Ascending aorta (tissue), 2 donors: ENCODE measurements around the gene ALOX15. TPM values are rescaled to one million over a fixed set of nuclear protein-coding genes. Genes with fewer than 3 reads are reported as not detected.

Source experiments
- DNase-seq, 2 donors: peaks; one replicate each; pipeline ENCODE4 v3.0.0-alpha.2; 2019; ENCODE audit warnings: low spot score in 2 of 2
- H3K27ac ChIP-seq, 2 donors: fragments of 200-600 bp; sonication (generic); one replicate each; pipeline ENCODE4 v1.5.1; 2016 to 2017; ENCODE audit warnings: mild to moderate bottlenecking in 1 of 2
- H3K27me3 ChIP-seq: fragments of 200-600 bp; sonication (generic); one replicate; pipeline ENCODE4 v1.5.1; 2017
- H3K36me3 ChIP-seq, 2 donors: fragments of 200-600 bp; sonication (generic); one replicate each; pipeline ENCODE4 v1.5.1; 2016
- H3K4me1 ChIP-seq, 2 donors: fragments of 200-600 bp; sonication (generic); one replicate each; pipeline ENCODE4 v1.5.1; 2016 to 2017; ENCODE audit warnings: mild to moderate bottlenecking in 1 of 2
- H3K4me3 ChIP-seq, 2 donors: fragments of 200-600 bp; sonication (generic); one replicate each; pipeline ENCODE4 v1.5.1; 2016 to 2017; ENCODE audit warnings: mild to moderate bottlenecking in 1 of 2
- H3K9me3 ChIP-seq, 2 donors: fragments of 200-600 bp; sonication (generic); one replicate each; pipeline ENCODE4 v1.5.1; 2016
- intact Hi-C: fragments of 100-400 bp; cut with DNase I; formaldehyde crosslinking; loops from one replicate; pipeline ENCODE4 v1.15.1; 2023
- total RNA-seq: library from RNA; depleted of rRNA; stranded (reverse); fragments of >200 nt; gene quantifications from one replicate; pipeline ENCODE4 v1.1.0, GENCODE V29; 2016
- TF ChIP-seq, protein P1 (sequence below), 3 experiments: fragments of 200-600 bp in 2 of 3; fragments of 450-650 bp in 1 of 3; sonication (generic) in 2 of 3; IDR thresholded peaks; one replicate each; pipeline ENCODE4 v1.5.1; 2016 to 2019; ENCODE audit warnings: antibody characterized with exemption in 3 of 3, mild to moderate bottlenecking in 1 of 3, moderate library complexity in 1 of 3

ALOX15 gene
- total RNA-seq, 1 donor from 2014 or later: not detected

DNA sequence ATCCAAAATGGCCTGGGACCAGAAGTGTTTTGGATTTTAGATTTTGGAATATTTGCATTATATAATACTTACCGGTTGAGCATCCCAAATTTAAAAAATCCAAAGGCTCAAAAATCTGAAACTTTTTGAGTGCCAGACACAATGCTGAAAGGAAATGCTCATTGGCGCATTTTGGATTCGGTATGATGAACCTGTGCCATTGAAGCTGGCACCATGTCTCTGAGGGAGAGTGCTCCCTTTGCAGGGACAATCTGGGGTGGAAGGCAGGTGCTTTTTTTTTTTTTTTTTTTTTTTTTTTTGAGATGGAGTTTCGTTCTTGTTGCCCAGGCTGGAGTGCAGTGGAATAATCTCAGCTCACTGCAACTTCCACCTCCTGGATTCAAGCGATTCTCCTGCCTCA lies 39.4 kb downstream of the ALOX15 start:
- Histone ChIP-seq H3K27ac (no peak overlapping the region), H3K27me3 (no peaks in the 10 kb centered on the region), H3K4me1 (no peaks in the 10 kb centered on the region), H3K4me3 (no peak overlapping the region), H3K9me3 (no peaks in the 10 kb centered on the region), H3K36me3 (no peaks in the 10 kb centered on the region)
- TF ChIP-seq, protein P1, sequence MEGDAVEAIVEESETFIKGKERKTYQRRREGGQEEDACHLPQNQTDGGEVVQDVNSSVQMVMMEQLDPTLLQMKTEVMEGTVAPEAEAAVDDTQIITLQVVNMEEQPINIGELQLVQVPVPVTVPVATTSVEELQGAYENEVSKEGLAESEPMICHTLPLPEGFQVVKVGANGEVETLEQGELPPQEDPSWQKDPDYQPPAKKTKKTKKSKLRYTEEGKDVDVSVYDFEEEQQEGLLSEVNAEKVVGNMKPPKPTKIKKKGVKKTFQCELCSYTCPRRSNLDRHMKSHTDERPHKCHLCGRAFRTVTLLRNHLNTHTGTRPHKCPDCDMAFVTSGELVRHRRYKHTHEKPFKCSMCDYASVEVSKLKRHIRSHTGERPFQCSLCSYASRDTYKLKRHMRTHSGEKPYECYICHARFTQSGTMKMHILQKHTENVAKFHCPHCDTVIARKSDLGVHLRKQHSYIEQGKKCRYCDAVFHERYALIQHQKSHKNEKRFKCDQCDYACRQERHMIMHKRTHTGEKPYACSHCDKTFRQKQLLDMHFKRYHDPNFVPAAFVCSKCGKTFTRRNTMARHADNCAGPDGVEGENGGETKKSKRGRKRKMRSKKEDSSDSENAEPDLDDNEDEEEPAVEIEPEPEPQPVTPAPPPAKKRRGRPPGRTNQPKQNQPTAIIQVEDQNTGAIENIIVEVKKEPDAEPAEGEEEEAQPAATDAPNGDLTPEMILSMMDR (IDR thresholded peaks at IDR 0.05): no peak
- DNase-seq: no peak
- intact Hi-C loops: no loop called here

DNA sequence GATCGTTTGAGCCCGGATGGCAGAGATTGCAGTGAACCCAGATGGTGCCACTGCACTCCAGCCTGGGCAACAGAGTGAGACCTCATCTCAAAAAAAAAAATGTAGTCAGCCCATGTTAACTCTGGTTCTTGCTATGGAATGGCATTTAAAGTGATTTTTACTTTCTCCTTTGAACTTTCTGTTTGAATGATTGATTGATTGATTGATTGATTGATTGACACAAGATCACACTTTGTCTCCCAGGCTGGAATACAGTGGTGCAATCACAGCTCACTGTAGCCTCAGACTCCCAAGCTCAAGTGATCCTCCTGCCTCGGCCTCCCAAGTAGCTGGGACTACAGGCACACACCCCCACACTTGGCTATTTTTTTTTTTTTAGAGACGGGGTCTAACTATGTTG lies 40.2 kb downstream of the ALOX15 start:
- TF ChIP-seq, protein P1 (IDR thresholded peaks at IDR 0.05): no peak
- H3K4me3 ChIP-seq: no peak overlapping the region
- no peak overlapping the region for H3K27ac ChIP-seq
- H3K36me3 ChIP-seq: no peaks in the 10 kb centered on the region
- H3K27me3 ChIP-seq: no peaks in the 10 kb centered on the region
- intact Hi-C loops: no loop called here
- no peaks in the 10 kb centered on the region for H3K9me3 ChIP-seq
- no peaks in the 10 kb centered on the region for H3K4me1 ChIP-seq
- no peak for DNase-seq

DNA sequence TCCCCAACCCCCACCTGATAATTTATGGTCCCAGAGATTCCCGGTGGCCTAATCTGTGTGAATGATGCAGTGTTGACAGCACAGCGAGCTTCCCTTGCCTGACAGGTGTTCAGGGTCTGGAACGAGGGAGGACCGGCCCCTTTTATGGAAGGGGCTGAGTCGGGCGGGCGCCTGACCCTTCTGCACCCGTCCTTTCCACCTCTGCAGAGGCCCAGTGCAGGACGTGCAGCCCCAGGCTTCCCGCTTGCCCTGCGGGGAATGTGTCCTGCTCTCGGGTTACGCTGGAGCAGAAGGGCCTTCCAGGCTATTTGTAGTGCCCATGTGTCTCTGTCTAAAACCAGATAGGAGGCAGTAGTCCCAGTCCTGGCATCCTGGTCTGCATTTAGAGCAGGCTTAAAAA lies 40.9 kb downstream of the ALOX15 start:
- intact Hi-C loops: no loop called here

DNA sequence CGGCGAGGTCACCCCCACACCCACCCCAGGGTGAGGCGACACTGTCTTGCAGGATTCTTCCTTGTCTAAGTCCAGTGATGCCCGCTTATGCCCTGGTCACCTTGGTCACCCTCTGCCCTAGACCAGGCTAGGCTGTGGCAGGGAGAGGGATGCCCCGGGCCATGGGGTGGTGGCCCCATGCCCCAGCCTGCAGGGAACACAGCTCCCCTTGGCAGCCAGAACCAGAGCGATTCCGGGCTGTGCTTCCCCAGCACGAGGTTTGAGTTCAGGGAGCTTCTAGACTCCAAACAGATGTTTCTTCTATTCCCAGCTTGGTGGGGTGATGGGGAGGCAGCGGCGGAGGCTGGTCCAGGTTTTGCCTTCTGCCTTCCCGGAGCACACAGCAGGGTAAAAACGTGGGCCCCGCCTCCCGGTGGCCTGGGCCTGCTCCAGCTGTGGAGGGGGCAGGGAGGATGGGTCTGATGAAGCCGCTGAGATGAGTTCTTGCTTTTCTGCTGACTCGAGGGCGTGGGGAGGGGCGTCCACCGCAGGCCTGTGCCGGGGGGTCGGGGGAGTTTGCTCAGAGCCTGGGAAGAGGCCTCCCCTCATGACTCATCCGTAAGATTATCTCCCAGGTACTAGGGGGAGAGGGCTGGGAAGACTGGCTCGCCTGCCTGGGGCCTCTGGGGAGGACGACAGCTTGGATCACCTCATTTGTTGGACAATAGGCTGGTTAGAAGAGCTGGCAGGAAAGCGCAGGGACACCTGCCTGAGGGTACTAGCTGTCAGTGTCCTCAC lies 41.8 kb downstream of the ALOX15 start:
- no peak for DNase-seq
- Histone ChIP-seq H3K36me3 (no peaks in the 10 kb centered on the region), H3K27ac (no peak overlapping the region), H3K9me3 (no peaks in the 10 kb centered on the region), H3K4me1 (no peaks in the 10 kb centered on the region), H3K4me3 (no peak overlapping the region), H3K27me3 (no peaks in the 10 kb centered on the region)
- intact Hi-C loops: no loop called here
- TF ChIP-seq, protein P1 (IDR thresholded peaks at IDR 0.05): no peak

More for the DNA sequence above, 40.9 kb downstream of the ALOX15 start:
- Histone ChIP-seq H3K27me3 (no peaks in the 10 kb centered on the region), H3K36me3 (no peaks in the 10 kb centered on the region), H3K4me3 (no peak overlapping the region), H3K4me1 (no peaks in the 10 kb centered on the region), H3K27ac (no peak overlapping the region), H3K9me3 (no peaks in the 10 kb centered on the region)
- TF ChIP-seq, protein P1 (IDR thresholded peaks at IDR 0.05): no peak
- no peak for DNase-seq

DNA sequence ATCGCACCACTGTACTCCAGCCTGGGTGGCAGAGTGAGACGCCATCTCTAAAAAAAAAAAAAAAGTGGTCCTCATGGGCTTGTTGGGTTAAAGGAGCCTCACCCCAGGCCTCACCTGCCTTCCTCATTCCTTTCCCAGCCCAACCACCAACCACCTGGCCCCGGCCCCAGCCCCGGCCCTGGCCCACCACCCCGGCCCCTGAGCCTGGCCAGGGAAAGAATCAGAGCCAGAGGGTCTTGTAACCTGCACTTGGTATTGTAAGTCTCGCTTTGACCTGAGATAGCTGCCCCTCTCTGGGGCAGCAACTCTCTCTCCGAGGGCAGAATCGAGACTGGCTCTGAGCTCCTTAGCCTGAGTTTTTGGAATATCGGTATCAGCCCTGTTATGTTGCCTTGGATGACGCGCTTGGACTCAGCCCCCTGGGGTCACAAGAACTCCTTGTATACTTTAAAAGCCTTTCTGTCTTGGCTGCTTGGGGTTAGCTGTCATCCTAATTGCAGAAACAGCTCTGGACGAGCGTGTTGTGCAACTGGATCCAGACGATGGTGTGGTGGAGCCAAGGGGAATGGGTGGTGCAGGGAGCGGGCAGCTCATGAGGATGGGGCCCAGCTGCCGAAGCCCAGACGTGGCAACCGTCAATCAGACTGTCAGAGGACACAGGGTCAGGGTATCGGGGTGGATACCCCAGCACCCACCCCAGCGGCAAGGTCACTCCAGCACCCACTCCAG lies 42.5 kb downstream of the ALOX15 start:
- no peaks in the 10 kb centered on the region for H3K27me3 ChIP-seq
- no peaks in the 10 kb centered on the region for H3K4me1 ChIP-seq
- H3K36me3 ChIP-seq: no peaks in the 10 kb centered on the region
- no peak for DNase-seq
- no peak overlapping the region for H3K4me3 ChIP-seq
- no peaks in the 10 kb centered on the region for H3K9me3 ChIP-seq
- intact Hi-C loops: no loop called here
- TF ChIP-seq, protein P1 (IDR thresholded peaks at IDR 0.05): no peak
- H3K27ac ChIP-seq: no peak overlapping the region
